Measurements from ENCODE around the gene BMP6. TPM values are rescaled to one million over a fixed set of nuclear protein-coding genes. Genes with fewer than 3 reads are reported as not detected.

BMP6 gene
- total RNA-seq, 1 experiment from 2014 or later, result 1.9 TPM

DNA sequence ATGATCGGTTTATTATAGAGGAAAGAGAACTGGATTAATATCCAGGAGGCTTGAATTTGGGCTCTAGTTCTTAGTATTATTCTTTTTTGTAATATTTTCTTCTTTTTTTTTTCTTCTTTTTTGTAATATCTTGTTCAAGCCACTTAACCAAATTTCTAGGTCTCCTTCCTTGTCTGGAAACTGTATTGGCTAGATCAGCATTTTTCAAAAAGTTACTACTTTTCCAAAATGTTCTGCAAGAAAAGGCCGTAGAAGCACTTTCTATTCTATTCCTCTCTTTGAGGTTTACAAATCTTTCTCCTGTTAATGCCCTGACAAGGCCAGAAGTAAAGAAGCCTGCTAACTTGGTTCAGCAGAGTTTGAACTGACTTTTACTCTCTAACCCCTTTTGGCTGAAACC is 12.0 kb downstream of the BMP6 start:
- no TSS peak for BruUV-seq (replicated peaks)
- ChIA-PET POLR2A (ENCODE audit: low non-redundant PET) (no interaction called here), CTCF (no interaction called here)
- Histone ChIP-seq H3K27ac (ENCODE audit: low read depth, low read length, poor library complexity, severe bottlenecking) (no peak overlapping the region), H3K4me1 (ENCODE audit: insufficient read depth, low read length, poor library complexity, severe bottlenecking) (no peaks in the 10 kb centered on the region), H3K27me3 (replicated peaks; ENCODE audit: insufficient read depth, low read depth, low read length, poor library complexity) (no peaks in the 10 kb centered on the region), H3K4me3 (ENCODE audit: low read depth, low read length, poor library complexity, severe bottlenecking) (no peak overlapping the region), H3K36me3 (ENCODE audit: insufficient read depth, low read length, poor library complexity, severe bottlenecking) (no peaks in the 10 kb centered on the region), H3K9me3 (ENCODE audit: low read depth, low read length, poor library complexity, severe bottlenecking) (no peaks in the 10 kb centered on the region)
- intact Hi-C loops (cut with micrococcal nuclease; ENCODE audit: unreplicated experiment), result no loop called here
- TF ChIP-seq, protein P1, sequence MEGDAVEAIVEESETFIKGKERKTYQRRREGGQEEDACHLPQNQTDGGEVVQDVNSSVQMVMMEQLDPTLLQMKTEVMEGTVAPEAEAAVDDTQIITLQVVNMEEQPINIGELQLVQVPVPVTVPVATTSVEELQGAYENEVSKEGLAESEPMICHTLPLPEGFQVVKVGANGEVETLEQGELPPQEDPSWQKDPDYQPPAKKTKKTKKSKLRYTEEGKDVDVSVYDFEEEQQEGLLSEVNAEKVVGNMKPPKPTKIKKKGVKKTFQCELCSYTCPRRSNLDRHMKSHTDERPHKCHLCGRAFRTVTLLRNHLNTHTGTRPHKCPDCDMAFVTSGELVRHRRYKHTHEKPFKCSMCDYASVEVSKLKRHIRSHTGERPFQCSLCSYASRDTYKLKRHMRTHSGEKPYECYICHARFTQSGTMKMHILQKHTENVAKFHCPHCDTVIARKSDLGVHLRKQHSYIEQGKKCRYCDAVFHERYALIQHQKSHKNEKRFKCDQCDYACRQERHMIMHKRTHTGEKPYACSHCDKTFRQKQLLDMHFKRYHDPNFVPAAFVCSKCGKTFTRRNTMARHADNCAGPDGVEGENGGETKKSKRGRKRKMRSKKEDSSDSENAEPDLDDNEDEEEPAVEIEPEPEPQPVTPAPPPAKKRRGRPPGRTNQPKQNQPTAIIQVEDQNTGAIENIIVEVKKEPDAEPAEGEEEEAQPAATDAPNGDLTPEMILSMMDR (conservative IDR thresholded peaks at IDR 0.05; ENCODE audit: low read depth, low read length), result no peak
- TF ChIP-seq EZH2 (IDR thresholded peaks at IDR 0.05; ENCODE audit: borderline replicate concordance, low read depth, low read length, poor library complexity, severe bottlenecking), result no peak
- DNase-seq (ENCODE audit: low spot score), result no peak

DNA sequence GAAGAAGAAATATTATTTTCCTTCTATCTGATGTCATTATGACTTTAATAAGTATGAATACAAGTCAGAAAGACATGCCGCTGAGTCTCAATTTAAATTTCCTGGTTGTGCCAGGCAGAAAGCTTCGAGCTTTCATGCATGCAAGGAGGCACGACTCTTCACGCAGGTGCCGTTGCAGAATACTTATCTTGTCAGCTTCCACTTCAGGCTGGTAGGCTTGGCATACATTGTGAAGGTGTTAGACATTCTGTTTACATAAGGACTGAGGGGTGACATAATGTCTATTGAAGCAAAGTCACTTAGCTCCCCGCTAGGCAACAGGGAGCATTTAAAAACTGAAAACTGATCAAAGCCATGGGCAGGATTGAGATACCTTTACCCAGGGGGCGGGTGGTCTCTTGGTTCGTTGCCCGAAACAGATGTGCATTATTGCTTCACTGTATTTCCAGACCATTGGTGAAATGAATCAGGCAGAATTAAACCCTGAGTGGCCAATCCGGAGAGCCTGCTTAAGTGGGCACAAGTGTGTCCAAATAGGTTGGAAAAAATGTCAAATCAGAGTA is 16.4 kb downstream of the BMP6 start:
- POLR2A ChIA-PET (ENCODE audit: low non-redundant PET), result no interaction called here
- CTCF ChIA-PET, result no interaction called here

GRCh38 chr6:7745942-7746341 is 20.0 kb downstream of the BMP6 start:
- Histone ChIP-seq H3K4me3 (ENCODE audit: low read depth, low read length, poor library complexity, severe bottlenecking) (no peak overlapping the region), H3K4me1 (ENCODE audit: insufficient read depth, low read length, poor library complexity, severe bottlenecking) (no peaks in the 10 kb centered on the region), H3K36me3 (ENCODE audit: insufficient read depth, low read length, poor library complexity, severe bottlenecking) (no peaks in the 10 kb centered on the region), H3K27me3 (replicated peaks; ENCODE audit: insufficient read depth, low read depth, low read length, poor library complexity) (no peaks in the 10 kb centered on the region), H3K9me3 (ENCODE audit: low read depth, low read length, poor library complexity, severe bottlenecking) (no peaks in the 10 kb centered on the region), H3K27ac (ENCODE audit: low read depth, low read length, poor library complexity, severe bottlenecking) (no peak overlapping the region)
- intact Hi-C loops (cut with micrococcal nuclease; ENCODE audit: unreplicated experiment), result no loop called here
- CTCF ChIA-PET, result no interaction called here
- no peak for TF ChIP-seq EZH2 (IDR thresholded peaks at IDR 0.05; ENCODE audit: borderline replicate concordance, low read depth, low read length, poor library complexity, severe bottlenecking)
- TF ChIP-seq, protein P1 (conservative IDR thresholded peaks at IDR 0.05; ENCODE audit: low read depth, low read length), result no peak
- no TSS peak for BruUV-seq (replicated peaks)
- no peak for DNase-seq (ENCODE audit: low spot score)
- POLR2A ChIA-PET (ENCODE audit: low non-redundant PET), result no interaction called here

More for the DNA sequence above, 16.4 kb downstream of the BMP6 start:
- H3K27ac ChIP-seq (ENCODE audit: low read depth, low read length, poor library complexity, severe bottlenecking), result no peak overlapping the region
- no peaks in the 10 kb centered on the region for H3K4me1 ChIP-seq (ENCODE audit: insufficient read depth, low read length, poor library complexity, severe bottlenecking)
- BruUV-seq (replicated peaks), result no TSS peak
- no peak overlapping the region for H3K4me3 ChIP-seq (ENCODE audit: low read depth, low read length, poor library complexity, severe bottlenecking)
- H3K27me3 ChIP-seq (replicated peaks; ENCODE audit: insufficient read depth, low read depth, low read length, poor library complexity), result no peaks in the 10 kb centered on the region
- TF ChIP-seq, protein P1 (conservative IDR thresholded peaks at IDR 0.05; ENCODE audit: low read depth, low read length), result no peak
- no peak for TF ChIP-seq EZH2 (IDR thresholded peaks at IDR 0.05; ENCODE audit: borderline replicate concordance, low read depth, low read length, poor library complexity, severe bottlenecking)
- no peaks in the 10 kb centered on the region for H3K9me3 ChIP-seq (ENCODE audit: low read depth, low read length, poor library complexity, severe bottlenecking)
- H3K36me3 ChIP-seq (ENCODE audit: insufficient read depth, low read length, poor library complexity, severe bottlenecking), result no peaks in the 10 kb centered on the region
- DNase-seq (ENCODE audit: low spot score), result no peak
- intact Hi-C loops (cut with micrococcal nuclease; ENCODE audit: unreplicated experiment), result loop anchor here (2.0 kb wide), 1 partner anchor 46 kb away; no protein-coding TSS in a partner anchor
